Ovary (tissue), 9 donors: Measurements from ENCODE around the gene C4orf50. TPM values are rescaled to one million over a fixed set of nuclear protein-coding genes. Genes with fewer than 3 reads are reported as not detected.

Experiments used
- DNase-seq, 5 donors: peaks; one replicate each; pipeline ENCODE4 v3.0.0-alpha.2; 2019 to 2020
- H3K27ac ChIP-seq, 2 donors: fragments of 200-600 bp; one replicate each; pipeline versions ENCODE4 v1.5.1 to v1.8.0; 2019 to 2022
- H3K27me3 ChIP-seq: fragments of 200-600 bp; one replicate; pipeline ENCODE4 v1.8.0; 2022
- H3K36me3 ChIP-seq: fragments of 200-600 bp; sonication (generic); one replicate; pipeline ENCODE4 v1.5.1; 2019
- H3K4me1 ChIP-seq: one replicate; pipeline ENCODE4 v1.8.1; 2013; ENCODE audit warnings: mild to moderate bottlenecking, moderate library complexity; ENCODE audit not compliant: insufficient read depth
- H3K4me3 ChIP-seq: fragments of 200-600 bp; sonication (generic); one replicate; pipeline ENCODE4 v1.5.1; 2017
- H3K9me3 ChIP-seq, 2 donors: fragments of 200-600 bp in 1 of 2; sonication (generic) in 1 of 2; one replicate each; pipeline versions ENCODE4 v1.5.1 to v1.8.1; 2013 to 2019; ENCODE audit warnings: mild to moderate bottlenecking in 1 of 2, moderate library complexity in 1 of 2
- CTCF ChIP-seq, 3 donors: fragments of 450-650 bp in 2 of 3; fragments of 200-600 bp in 1 of 3; IDR thresholded peaks; one replicate each; pipeline versions ENCODE4 v1.5.1 to v1.8.0; 2016 to 2022; ENCODE audit warnings: antibody characterized with exemption in 3 of 3, mild to moderate bottlenecking in 1 of 3
- EP300 ChIP-seq: sonication (generic); formaldehyde crosslinking; IDR thresholded peaks from one replicate; pipeline ENCODE4 v1.6.1; 2017; ENCODE audit warnings: antibody characterized with exemption
- POLR2A ChIP-seq: fragments of 450-650 bp; IDR thresholded peaks from one replicate; pipeline ENCODE4 v1.6.1; 2017; ENCODE audit warnings: antibody characterized with exemption, mild to moderate bottlenecking, moderate library complexity
- WGBS, 3 donors: extraction: QIAGEN DNeasy Blood & Tissue Kit in 1 of 3; methylation state at CpG; one replicate each; pipeline versions ENCODE4 v1.1.5 to v1.1.7; 2013 to 2017; 5-methylcytosine and 5-hydroxymethylcytosine counted together
- intact Hi-C, 4 donors: fragments of 100-400 bp; cut with DNase I; formaldehyde crosslinking; loops; one replicate each; pipeline versions ENCODE4 v1.11.0 to v1.15.1; 2022 to 2023
- polyA plus RNA-seq, 2 donors: library from polyadenylated mRNA; stranded (reverse); fragments of 200-250 nt in 1 of 2; fragments of 350-450 nt in 1 of 2; fragmentation: Illumina TruSeq in 1 of 2; extraction: RNeasy Lipid Tissue Mini Kit (QIAGEN cat#74804) in 1 of 2; gene quantifications; one replicate each; pipeline ENCODE4 v1.2.3, GENCODE V29; 2013 to 2014
- total RNA-seq, 7 donors: library from RNA; depleted of rRNA in 2 of 7; stranded (reverse); fragments of >200 nt in 2 of 7; fragmentation: NEBNext Ultra II Directional in 3 of 7; extraction: Animal tissue kit (Norgen Biotek cat#: 25700) in 3 of 7; gene quantifications; one replicate each; pipeline versions ENCODE4 v1.1.0 to v1.2.4, GENCODE V29; 2016 to 2023
- donor health status: DM: no; HTN: no; CAD: no; lungs with moderate emphysema.
- donor health status: DM: no; HTN: no; CAD: no.
- donor health status: Bipolar disorder and iron deficiency.
- donor health status: DM: yes; HTN: yes; CAD: no.
- donor health status: DM: no; HTN: no; CAD: no.
- donor health status: DM: yes; HTN: yes; CAD: no.

The C4orf50 gene
- total and polyA plus RNA-seq, 9 donors, result 0.04 to 0.35 (median 0.12) TPM

GRCh38 chr4:6047130-6047673, 29.0 kb upstream of the C4orf50 start:
- no peak overlapping the region for H3K27ac ChIP-seq
- no peaks in the 10 kb centered on the region for H3K27me3 ChIP-seq
- H3K4me1 ChIP-seq, result no peaks in the 10 kb centered on the region
- DNase-seq, result no peak
- intact Hi-C loops, result no loop called here
- H3K9me3 ChIP-seq, result no peaks in the 10 kb centered on the region
- 81 to 82% (median 81%) methylated on average over 15 of the region's 15 CpGs for WGBS, 3 donors
- no peak overlapping the region for H3K4me3 ChIP-seq
- TF ChIP-seq EP300 (no peak), POLR2A (no peak), CTCF (IDR thresholded peaks at IDR 0.05) (no peak)
- H3K36me3 ChIP-seq, result no peaks in the 10 kb centered on the region

GRCh38 chr4:6046526-6047129, 28.4 kb upstream of the C4orf50 start:
- no peaks in the 10 kb centered on the region for H3K4me1 ChIP-seq
- H3K27me3 ChIP-seq, result no peaks in the 10 kb centered on the region
- no peak overlapping the region for H3K27ac ChIP-seq
- intact Hi-C loops, result no loop called here
- H3K36me3 ChIP-seq, result no peaks in the 10 kb centered on the region
- TF ChIP-seq POLR2A, result no peak
- TF ChIP-seq CTCF (IDR thresholded peaks at IDR 0.05), result no peak
- no peak for TF ChIP-seq EP300
- DNase-seq, result no peak
- 78 to 90% (median 87%) methylated on average over 12 to 14 of the region's 14 CpGs for WGBS, 3 donors
- H3K4me3 ChIP-seq, result no peak overlapping the region
- H3K9me3 ChIP-seq, result no peaks in the 10 kb centered on the region

GRCh38 chr4:6044805-6045204, 26.6 kb upstream of the C4orf50 start:
- 25 to 50% (median 27%) methylated on average over 9 of the region's 9 CpGs for WGBS, 3 donors
- no peak overlapping the region for H3K4me3 ChIP-seq
- no peaks in the 10 kb centered on the region for H3K27me3 ChIP-seq
- no peak for DNase-seq
- H3K9me3 ChIP-seq, result no peaks in the 10 kb centered on the region
- H3K36me3 ChIP-seq, result no peaks in the 10 kb centered on the region
- TF ChIP-seq EP300 (no peak), POLR2A (no peak), CTCF (IDR thresholded peaks at IDR 0.05) (no peak)
- intact Hi-C loops, result no loop called here
- no peaks in the 10 kb centered on the region for H3K4me1 ChIP-seq
- no peak overlapping the region for H3K27ac ChIP-seq

- no peak for DNase-seq
- no peaks in the 10 kb centered on the region for H3K9me3 ChIP-seq
- no peak overlapping the region for H3K27ac ChIP-seq
- no peaks in the 10 kb centered on the region for H3K4me1 ChIP-seq
- H3K4me3 ChIP-seq, result no peak overlapping the region
- H3K36me3 ChIP-seq, result no peaks in the 10 kb centered on the region
- 54 to 68% (median 55%) methylated on average over 9 of the region's 9 CpGs for WGBS, 3 donors
- intact Hi-C loops, result no loop called here
- no peak for TF ChIP-seq EP300
- TF ChIP-seq POLR2A, result no peak
- no peak for TF ChIP-seq CTCF (IDR thresholded peaks at IDR 0.05)
- no peaks in the 10 kb centered on the region for H3K27me3 ChIP-seq
These were observed 26.0 kb upstream of the C4orf50 start for GRCh38 chr4:6044276-6044675.
